ENCODE results near the gene KEAP1. TPM values are rescaled to one million over a fixed set of nuclear protein-coding genes. Genes with fewer than 3 reads are reported as not detected.

KEAP1 gene
- total and polyA plus RNA-seq, 9 of the 15 experiments (the other 6 are each of a cell fraction or from before 2014, with no cell fraction given): 2.1 to 95.6 (median 64.3) TPM

- TF ChIP-seq ZNF586 (CRISPR knock-in tag; conservative IDR thresholded peaks at IDR 0.05): no peak
- TF ChIP-seq ETV1 (tag; conservative IDR thresholded peaks at IDR 0.05; ENCODE audit: low read depth): no peak
- peak; percentile 87 for TF ChIP-seq GTF2E2 (tag; IDR thresholded peaks at IDR 0.05)
- TF ChIP-seq POLR2B (IDR thresholded peaks at IDR 0.05; ENCODE audit: low read depth, partially characterized antibody): peak; percentile 20
- peak; percentile 48; the same call in 1 of the 2 replicates for TF ChIP-seq CREB3L1 (IDR thresholded peaks at IDR 0.05; ENCODE audit: borderline replicate concordance, low read depth)
- TF ChIP-seq ELK1 (CRISPR knock-in tag; IDR thresholded peaks at IDR 0.05): no peak; the same call in 1 of the 2 replicates
- TF ChIP-seq STAT5A (IDR thresholded peaks at IDR 0.05; ENCODE audit: borderline replicate concordance, low read length): no peak
- TF ChIP-seq ZBTB1 (CRISPR knock-in tag; IDR thresholded peaks at IDR 0.05; ENCODE audit: borderline replicate concordance, low read depth): peak; percentile 59
- TF ChIP-seq FIP1L1 (IDR thresholded peaks at IDR 0.05; ENCODE audit: low read depth, low read length, poor library complexity, severe bottlenecking): peak; percentile 15
- TF ChIP-seq ELF4 (CRISPR knock-in tag; IDR thresholded peaks at IDR 0.05): no peak
- TF ChIP-seq ZNF318 (IDR thresholded peaks at IDR 0.05; ENCODE audit: borderline replicate concordance in 1 of 2, low read depth in 1 of 2): no peak
- TF ChIP-seq EGR1 (conservative IDR thresholded peaks at IDR 0.05): 0 out of 2 replicates have a peak, but pooled peaks have one; percentile 2
- TF ChIP-seq MTA2 (IDR thresholded peaks at IDR 0.05; ENCODE audit: low read depth): no peak
- no peak for TF ChIP-seq RAD51 (IDR thresholded peaks at IDR 0.05; ENCODE audit: borderline replicate concordance, low read depth)
- no peak for TF ChIP-seq ZNF778 (CRISPR knock-in tag; IDR thresholded peaks at IDR 0.05)
These were observed at the start of gene KEAP1 (continued) for GRCh38 chr19:10503002-10503789.

All from K562 (cell line).